ENCODE measurements around the gene MCTP2. TPM values are rescaled to one million over a fixed set of nuclear protein-coding genes. Genes with fewer than 3 reads are reported as not detected.

The MCTP2 gene
- total RNA-seq, 1 experiment from 2014 or later, result 7.4 TPM

- H3K27me3 Mint-ChIP-seq (ENCODE audit: low read depth), result no peaks in the 10 kb centered on the region
These were observed 190.3 kb downstream of the MCTP2 start for GRCh38 chr15:94421706-94422105.

More at GRCh38 chr15:94421706-94422105, 190.3 kb downstream of the MCTP2 start:
- ATAC-seq (no peak), DNase-seq (ENCODE audit: low spot score) (no peak)
- TF ChIP-seq PRRX2 (CRISPR knock-in tag; IDR thresholded peaks at IDR 0.05), result no peak
- TF ChIP-seq OVOL2 (CRISPR knock-in tag; IDR thresholded peaks at IDR 0.05; ENCODE audit: borderline replicate concordance), result no peak
- TF ChIP-seq RORB (CRISPR knock-in tag; IDR thresholded peaks at IDR 0.05), result no peak
- TF ChIP-seq NFATC4 (CRISPR knock-in tag; IDR thresholded peaks at IDR 0.05), result no peak
- TF ChIP-seq CBFB (CRISPR knock-in tag; IDR thresholded peaks at IDR 0.05; ENCODE audit: low read depth), result no peak
- no peak for TF ChIP-seq GABPB1 (CRISPR knock-in tag; IDR thresholded peaks at IDR 0.05)
- no peak for TF ChIP-seq E2F1 (CRISPR knock-in tag; IDR thresholded peaks at IDR 0.05)
- no peak for TF ChIP-seq JUN (CRISPR knock-in tag; IDR thresholded peaks at IDR 0.05)
- TF ChIP-seq NR3C1 (CRISPR knock-in tag; conservative IDR thresholded peaks at IDR 0.05; ENCODE audit: low read depth), result no peak
- TF ChIP-seq FOXP4 (CRISPR knock-in tag; IDR thresholded peaks at IDR 0.05), result no peak
- no peak for TF ChIP-seq PREB (CRISPR knock-in tag; IDR thresholded peaks at IDR 0.05; ENCODE audit: borderline replicate concordance)
- no peak for TF ChIP-seq ZSCAN18 (CRISPR knock-in tag; IDR thresholded peaks at IDR 0.05)
- TF ChIP-seq IRF1 (CRISPR knock-in tag; IDR thresholded peaks at IDR 0.05), result no peak
- TF ChIP-seq ARID4B (CRISPR knock-in tag; IDR thresholded peaks at IDR 0.05; ENCODE audit: borderline replicate concordance), result no peak
- no peak for TF ChIP-seq ZNF416 (CRISPR knock-in tag; IDR thresholded peaks at IDR 0.05)
- Mint-ChIP-seq H3K36me3 (peaks cover 4% of the 10 kb centered on the region), H3K4me3 (no peak overlapping the region), H3K9me3 (peaks cover 27% of the 10 kb centered on the region), H3K27ac (no peak overlapping the region), H3K4me1 (no peaks in the 10 kb centered on the region)
- POLR2A ChIA-PET, result interaction anchor here (0.6 kb wide), 1 partner anchor 22 kb away, joined by 7 read pairs; no protein-coding TSS in a partner anchor
- CTCF ChIA-PET, result no interaction called here

Measured in WTC11 (cell line).